ENCODE measurements around the gene NOD2.

DNA sequence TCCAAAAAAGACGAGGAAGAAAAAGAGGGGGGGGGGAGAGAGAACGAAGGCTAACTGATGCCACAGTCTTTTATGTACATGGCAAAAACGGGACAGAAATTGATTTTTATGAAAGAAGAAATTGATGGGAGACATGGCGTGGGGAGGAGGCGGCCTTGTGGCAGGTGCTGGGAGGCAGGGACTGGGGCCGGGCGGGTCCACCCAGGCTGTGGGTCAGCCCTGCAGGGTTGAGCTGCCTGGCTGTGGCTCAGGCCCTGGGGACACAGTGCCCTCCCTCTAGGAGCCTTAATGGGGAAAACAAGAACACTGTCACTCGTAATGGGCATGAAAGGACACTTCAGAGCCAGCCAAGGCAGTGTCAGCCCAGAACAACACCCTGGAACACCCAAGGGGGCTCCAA is 47.1 kb upstream of the NOD2 start:
- TF ChIP-seq, protein P1, sequence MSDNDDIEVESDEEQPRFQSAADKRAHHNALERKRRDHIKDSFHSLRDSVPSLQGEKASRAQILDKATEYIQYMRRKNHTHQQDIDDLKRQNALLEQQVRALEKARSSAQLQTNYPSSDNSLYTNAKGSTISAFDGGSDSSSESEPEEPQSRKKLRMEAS (IDR thresholded peaks at IDR 0.05; ENCODE audit: low read depth, low read length), result no peak
- TF ChIP-seq POLR2A (IDR thresholded peaks at IDR 0.05; ENCODE audit: extremely low read depth, insufficient read length), result no peak
